Measurements from ENCODE around the gene RPTOR.
"Not testable (repeated sequence)": the region's sequence is repeated elsewhere in the genome, so short reads cannot be mapped to it uniquely, and the experiment has no call there.

RPTOR gene

DNA sequence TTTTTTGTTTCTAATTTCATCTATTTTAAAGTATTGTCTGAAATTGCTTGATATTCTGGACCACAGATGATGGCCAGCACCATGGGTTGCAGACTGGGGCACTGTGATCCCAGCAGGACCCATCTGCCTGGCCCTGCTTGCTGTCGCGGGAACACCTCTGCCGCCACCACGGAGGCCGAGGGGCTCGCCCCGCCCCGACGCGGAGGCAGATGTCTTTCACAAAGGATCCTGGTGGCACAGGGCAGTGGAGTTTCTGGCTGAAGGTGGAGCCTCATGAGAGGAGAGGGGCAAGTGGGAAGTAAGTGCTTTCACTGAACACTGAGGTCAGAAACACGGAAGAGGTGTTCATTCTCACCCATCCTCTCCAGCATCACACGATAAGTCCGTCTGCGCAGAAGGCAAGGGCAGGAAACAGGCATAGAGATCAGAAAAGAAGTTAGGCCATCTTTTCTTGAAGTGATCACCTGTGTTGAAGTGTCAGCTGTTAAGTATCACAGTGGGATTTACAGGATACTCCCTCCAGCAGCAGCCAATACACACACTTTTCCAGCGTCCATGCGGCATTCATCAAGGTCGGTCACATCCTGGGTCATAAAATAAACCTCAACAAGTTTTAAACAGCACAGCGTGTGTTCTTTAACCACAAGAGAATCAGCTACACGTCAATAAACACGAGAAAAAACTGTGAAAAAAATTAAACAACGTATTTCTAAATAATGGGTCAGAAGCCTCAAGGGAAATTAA is 194.5 kb downstream of the RPTOR start:
- no peak for DNase-seq
- in situ Hi-C loops (cut with HindIII; ENCODE audit: low pct_ligation_motif_present, low pct_unique_long_range_greater_than_20kb, low sequenced_read_pairs) = no loop called here

DNA sequence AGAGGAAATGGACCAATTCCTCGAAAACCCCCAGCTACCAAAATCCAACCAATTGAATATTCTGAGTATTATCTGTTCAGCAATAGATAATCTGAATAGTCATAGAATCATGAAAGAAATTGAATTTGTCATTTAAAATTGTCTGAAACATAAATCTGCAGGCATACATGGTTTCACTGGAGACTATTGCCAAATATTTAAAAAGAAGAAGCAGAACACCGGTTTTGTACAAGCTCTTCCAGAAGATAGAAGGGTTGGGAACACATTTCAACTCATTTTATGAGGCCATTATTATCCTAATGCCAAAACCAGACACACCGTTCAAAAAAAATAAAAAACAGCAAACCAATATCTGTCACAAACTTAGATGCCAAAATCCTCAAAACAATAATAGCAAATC is 195.5 kb downstream of the RPTOR start:
- in situ Hi-C loops (cut with HindIII; ENCODE audit: low pct_ligation_motif_present, low pct_unique_long_range_greater_than_20kb, low sequenced_read_pairs) = no loop called here
- no peak for DNase-seq

DNA sequence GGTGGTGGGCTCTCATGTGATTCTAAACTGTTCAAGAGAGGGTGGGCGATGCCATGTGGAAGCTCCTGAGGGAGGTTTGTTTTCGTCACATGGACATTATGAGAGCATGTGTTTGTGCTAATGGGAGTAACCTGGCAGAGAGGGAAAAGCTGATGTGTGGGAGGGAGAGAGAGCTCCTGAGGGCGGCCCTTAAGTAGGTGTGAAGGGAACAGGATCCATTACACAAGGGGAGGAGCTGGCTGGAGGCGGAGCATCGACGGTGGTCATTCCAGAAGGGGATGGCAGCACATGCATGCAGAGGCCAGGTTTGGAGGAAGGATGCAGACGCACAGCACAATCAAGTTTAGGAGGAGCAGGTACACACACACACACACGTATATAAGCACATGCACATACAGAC is 197.5 kb downstream of the RPTOR start:
- in situ Hi-C loops (cut with HindIII; ENCODE audit: low pct_ligation_motif_present, low pct_unique_long_range_greater_than_20kb, low sequenced_read_pairs) = no loop called here
- no peak for DNase-seq

DNA sequence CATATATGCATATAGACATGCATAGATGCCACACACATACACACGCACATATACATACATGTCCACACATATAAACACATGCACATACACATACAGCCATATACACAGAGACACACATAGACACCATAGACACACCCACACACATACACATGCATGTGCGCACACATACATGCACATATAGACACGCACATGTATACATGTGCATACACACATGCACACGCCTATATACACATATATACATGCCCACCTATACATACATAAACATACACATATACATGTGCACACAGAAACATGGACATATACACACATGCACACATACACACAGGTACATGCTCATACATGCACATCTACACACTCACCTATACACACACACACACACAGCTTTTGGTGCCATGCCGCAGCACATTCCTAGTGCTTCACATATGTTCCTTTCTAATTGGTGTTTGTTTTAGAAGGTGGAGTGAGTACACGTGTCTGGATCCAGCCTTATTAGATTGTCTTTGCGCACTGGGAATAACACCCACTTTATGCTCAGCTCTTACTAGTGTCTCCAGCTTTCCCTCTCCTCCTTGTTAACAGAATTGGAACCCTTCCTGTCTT is 198.0 kb downstream of the RPTOR start:
- DNase-seq = no peak
- in situ Hi-C loops (cut with HindIII; ENCODE audit: low pct_ligation_motif_present, low pct_unique_long_range_greater_than_20kb, low sequenced_read_pairs) = no loop called here

DNA sequence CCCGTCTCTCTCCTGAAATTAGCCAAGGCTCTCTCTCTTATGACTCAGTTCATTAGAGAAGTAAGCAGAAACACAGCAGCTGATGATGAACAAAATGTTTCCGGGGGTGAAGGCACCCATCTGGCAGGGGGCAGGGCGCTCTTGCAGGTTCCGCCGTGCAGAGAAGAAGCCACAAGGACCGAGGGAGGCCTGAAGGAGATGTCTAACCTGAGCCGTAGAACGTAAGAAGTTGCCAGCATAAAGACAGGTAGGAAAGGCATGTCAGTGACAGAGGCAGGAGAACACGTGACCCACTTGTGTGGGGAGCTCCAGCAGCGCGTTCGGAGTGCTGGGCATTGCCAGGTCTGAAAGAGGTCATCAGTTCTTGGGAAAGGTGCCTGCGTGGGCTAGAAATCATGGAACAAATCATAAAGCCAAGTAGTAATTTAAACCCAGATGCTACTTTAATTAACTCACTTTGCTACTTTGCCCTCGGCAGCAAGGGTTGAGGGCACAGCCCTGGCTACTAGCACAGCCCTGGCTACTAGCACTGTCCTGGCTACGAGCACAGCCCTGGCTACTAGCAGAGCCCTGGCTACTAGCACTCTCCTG is 198.6 kb downstream of the RPTOR start:
- no peak for DNase-seq
- in situ Hi-C loops (cut with HindIII; ENCODE audit: low pct_ligation_motif_present, low pct_unique_long_range_greater_than_20kb, low sequenced_read_pairs) = no loop called here

DNA sequence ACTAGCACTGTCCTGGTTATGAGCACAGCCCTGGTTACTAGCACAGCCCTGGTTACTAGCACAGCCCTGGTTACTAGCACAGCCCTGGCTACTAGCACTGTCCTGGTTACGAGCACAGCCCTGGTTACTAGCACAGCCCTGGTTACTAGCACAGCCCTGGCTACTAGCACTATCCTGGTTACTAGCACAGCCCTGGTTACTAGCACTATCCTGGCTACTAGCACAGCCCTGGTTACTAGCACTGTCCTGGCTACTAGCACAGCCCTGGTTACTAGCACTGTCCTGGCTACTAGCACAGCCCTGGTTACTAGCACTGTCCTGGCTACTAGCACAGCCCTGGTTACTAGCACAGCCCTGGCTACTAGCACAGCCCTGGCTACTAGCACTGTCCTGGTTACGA is 199.3 kb downstream of the RPTOR start:
- DNase-seq; in situ Hi-C loops (cut with HindIII; ENCODE audit: low pct_ligation_motif_present, low pct_unique_long_range_greater_than_20kb, low sequenced_read_pairs): not testable (repeated sequence)

DNA sequence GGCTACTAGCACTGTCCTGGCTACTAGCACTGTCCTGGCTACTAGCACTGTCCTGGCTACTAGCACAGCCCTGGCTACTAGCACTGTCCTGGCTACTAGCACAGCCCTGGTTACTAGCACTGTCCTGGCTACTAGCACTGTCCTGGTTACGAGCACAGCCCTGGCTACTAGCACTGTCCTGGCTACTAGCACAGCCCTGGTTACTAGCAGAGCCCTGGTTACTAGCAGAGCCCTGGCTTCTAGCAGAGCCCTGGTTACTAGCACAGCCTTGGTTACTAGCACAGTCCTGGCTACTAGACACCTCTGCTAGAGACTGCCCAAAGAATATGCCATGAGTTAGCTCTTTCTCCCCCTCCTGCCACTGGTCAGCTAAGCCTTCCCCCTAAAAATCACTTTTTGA is 200.1 kb downstream of the RPTOR start:
- in situ Hi-C loops (cut with HindIII; ENCODE audit: low pct_ligation_motif_present, low pct_unique_long_range_greater_than_20kb, low sequenced_read_pairs); DNase-seq: not testable (repeated sequence)

DNA sequence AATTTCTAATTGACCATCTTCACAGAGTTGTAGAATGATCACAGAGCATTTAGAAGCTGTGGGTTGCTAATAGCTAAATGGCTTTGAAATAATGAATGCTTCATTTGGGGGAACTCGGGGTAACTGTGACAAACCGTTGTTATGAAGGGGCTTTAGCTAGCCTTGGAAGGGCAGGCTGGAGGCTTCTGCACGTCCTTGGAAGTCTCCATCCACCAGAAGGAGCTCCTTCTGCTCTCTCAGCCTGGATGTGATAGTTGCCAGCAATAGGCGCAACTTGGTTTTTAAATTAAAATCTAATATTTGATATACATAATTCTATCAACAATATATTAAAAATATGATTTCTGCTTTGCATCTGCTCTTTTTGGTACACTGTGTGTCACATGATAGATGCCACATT is 200.5 kb downstream of the RPTOR start:
- in situ Hi-C loops (cut with HindIII; ENCODE audit: low pct_ligation_motif_present, low pct_unique_long_range_greater_than_20kb, low sequenced_read_pairs) = no loop called here
- DNase-seq = no peak

DNA sequence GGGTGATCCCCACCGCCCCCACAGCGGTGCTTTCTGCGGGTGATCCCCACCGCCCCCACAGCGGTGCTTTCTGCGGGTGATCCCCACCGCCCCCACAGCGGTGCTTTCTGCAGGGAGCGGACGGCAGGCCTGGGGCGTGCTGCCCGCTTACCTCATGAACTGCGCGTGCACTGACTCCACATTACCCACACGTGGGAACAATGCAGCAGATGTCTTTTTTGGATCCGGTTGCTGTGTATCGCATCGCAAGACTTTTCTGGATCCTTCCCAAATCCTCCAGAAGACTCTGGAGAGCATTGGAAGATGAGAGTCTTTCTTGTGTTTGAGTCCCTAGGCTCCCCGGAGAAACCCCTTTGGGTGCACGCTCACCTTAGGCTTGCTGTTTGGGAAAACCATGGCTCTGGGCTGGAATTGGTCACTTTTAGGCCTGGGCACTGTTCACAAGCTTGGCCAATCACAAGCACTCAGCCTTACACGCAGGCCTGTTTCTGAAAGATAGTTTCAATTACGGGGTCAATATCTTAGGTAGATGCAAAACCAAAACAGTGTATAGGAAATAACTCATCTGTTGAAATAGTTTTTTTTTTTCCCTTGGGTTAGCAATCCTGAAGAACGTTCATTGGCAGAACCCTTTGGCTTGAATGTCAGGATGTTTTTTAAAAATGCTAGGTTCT is 201.8 kb downstream of the RPTOR start:
- in situ Hi-C loops (cut with HindIII; ENCODE audit: low pct_ligation_motif_present, low pct_unique_long_range_greater_than_20kb, low sequenced_read_pairs) = no loop called here
- DNase-seq = no peak

DNA sequence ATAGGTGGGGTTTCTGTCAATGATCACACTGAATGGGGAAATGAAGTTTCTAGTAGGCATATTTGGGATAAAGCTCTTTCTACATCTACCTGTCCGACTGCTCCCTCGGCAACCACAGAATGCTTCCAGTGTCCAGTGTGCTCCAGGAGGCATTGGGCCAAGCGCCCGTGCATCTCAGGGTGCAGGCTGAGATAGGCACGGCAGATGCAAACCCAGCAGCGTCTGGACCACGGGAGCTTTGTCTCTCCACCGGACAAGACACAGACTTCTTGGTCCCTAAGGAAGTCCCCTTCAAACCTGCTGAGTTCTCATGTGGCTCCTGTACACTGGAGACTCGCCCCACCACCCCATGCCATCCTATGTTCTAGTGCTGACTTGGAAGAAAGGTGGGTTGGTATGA is 202.8 kb downstream of the RPTOR start:
- DNase-seq = no peak
- in situ Hi-C loops (cut with HindIII; ENCODE audit: low pct_ligation_motif_present, low pct_unique_long_range_greater_than_20kb, low sequenced_read_pairs) = no loop called here

DNA sequence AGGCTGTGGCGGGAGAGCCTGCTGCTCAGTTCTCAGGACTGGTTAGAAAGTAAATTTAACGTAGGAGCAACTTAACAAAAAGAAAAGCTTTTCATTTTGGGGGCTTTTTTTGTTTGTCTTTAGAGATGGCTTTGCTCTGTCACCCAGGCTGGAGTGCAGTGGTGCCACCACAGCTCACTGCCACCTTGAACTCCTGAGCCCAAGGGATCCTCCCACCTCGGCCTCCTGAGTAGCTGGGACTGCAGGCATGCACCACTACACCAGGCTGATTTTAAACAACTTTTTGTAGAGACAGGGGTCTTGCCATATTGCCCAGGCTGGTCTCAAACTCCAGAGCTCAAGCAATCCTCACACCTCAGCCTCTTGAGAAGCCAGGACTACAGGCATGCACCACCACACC is 205.0 kb downstream of the RPTOR start:
- in situ Hi-C loops (cut with HindIII; ENCODE audit: low pct_ligation_motif_present, low pct_unique_long_range_greater_than_20kb, low sequenced_read_pairs) = no loop called here
- no peak for DNase-seq

DNA sequence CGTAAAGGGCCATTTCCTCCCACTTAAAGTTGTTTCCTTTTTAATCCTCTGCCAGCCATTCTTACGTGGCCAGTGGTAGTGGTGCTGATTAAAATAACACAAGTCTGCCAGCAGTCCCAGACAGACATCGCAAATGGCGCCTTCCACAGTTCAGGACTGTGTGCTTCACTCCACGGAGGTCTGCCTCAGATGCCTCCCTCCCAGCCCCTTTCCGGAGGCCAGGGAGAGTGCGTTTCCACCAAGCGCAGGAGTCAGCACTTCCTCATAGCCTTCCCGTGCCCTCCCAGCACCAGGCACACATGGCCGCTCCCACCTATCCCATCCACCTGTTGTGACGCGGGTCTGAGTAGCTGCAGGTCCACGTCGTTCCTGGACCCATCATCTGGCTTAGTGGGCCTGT is 205.6 kb downstream of the RPTOR start:
- in situ Hi-C loops (cut with HindIII; ENCODE audit: low pct_ligation_motif_present, low pct_unique_long_range_greater_than_20kb, low sequenced_read_pairs) = no loop called here
- no peak for DNase-seq

DNA sequence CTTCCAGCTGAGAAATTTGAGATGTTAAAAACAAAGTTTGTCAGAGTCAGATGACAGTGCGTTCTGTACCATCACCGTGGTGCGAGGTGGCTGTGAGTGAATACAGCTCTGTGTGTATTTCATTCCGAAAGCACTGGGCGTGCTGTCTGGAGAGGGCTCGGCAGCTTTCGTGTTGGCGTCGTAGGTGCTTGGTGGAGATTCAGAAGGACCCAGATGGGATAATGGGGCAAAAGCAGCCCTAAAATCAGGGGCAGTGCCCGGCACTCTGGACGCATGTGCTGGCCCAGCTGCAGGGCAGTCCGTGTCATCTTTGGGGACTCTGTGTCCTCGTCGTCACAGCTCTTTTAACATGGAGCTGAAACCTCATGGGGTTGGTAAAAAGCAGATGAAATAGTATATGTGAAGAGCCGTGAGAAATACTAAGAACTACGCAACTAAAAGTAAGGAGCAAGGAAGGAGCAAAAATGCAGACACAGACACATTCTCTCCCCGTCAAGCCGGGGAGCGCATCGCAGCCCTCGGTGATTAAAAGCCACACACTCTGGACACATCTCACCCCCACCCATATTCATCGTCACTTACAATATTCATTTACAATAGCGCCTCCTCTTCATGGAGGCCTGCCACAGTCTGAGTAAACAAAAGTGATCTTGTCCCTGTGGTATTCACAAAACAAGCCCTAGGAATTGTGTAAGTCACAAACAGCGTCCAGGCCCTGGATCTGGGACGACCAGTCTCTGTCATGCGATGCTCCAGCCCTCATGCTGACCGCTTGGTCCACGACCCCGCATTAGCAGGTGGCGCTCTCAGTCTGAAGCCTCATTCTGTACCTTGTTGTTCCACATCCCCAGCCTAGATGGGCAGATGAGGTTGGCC is 206.7 kb downstream of the RPTOR start:
- no peak for DNase-seq
- in situ Hi-C loops (cut with HindIII; ENCODE audit: low pct_ligation_motif_present, low pct_unique_long_range_greater_than_20kb, low sequenced_read_pairs) = no loop called here

DNA sequence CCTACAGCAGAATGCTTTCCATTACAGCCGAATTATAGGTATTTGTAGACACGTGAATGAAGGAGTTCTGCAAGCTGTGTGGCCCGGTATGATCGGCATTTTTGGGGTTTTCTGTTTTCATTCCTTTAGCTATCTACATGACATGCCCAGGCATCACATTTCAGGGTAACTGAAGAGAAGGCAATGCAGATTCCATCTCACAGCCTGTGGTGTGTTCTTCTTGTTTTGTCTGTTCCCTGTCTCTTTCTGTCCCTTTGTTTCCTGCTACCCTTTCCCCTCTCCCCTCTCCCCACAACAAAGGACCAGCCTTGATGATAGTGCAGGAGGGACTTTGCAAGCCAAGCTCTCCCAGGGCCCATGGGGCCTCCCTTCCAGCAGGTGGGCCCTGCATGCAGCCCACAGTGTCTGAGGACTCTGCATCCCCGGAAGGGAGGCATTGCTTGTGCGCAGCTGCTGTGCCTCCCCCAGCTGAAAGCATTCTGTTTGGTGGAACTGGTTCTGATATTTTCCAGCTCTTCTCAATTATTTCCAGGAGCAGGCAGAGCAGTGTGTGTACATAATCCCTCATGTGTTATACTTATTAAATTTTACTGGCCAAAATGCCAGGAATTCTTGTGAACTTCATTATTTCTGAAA is 207.4 kb downstream of the RPTOR start:
- no peak for DNase-seq
- in situ Hi-C loops (cut with HindIII; ENCODE audit: low pct_ligation_motif_present, low pct_unique_long_range_greater_than_20kb, low sequenced_read_pairs) = no loop called here

DNA sequence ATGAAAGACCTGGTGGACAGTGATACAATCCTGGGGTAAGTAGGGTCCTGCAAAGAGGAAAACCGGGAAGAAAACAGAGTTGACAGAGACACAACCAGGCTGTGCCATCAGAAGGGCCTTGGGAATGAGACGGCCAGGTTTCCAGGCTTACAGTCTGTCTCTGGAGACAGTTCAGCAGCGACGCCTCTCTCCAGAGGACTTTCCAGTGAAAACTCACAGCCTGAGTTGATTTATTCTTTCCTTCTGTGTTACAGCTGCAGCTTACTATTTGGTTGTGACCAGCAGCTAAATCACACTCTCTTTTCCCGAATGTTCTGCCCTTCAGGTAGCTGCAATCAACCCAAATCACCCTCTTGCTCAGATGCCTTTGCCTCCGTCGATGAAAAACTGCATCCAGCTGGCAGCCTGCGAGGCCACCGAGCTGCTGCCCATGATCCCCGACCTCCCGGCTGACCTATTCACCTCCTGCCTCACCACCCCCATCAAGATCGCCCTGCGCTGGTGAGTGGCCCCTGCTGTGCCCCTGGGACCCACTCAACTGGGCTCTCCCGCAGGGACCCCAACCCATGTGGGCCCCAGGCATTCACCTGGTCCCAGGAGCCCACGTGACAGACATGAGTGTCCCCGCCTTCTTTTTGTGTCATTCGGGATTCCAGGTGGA is 209.2 kb downstream of the RPTOR start:
- no peak for DNase-seq
- in situ Hi-C loops (cut with HindIII; ENCODE audit: low pct_ligation_motif_present, low pct_unique_long_range_greater_than_20kb, low sequenced_read_pairs) = no loop called here

DNA sequence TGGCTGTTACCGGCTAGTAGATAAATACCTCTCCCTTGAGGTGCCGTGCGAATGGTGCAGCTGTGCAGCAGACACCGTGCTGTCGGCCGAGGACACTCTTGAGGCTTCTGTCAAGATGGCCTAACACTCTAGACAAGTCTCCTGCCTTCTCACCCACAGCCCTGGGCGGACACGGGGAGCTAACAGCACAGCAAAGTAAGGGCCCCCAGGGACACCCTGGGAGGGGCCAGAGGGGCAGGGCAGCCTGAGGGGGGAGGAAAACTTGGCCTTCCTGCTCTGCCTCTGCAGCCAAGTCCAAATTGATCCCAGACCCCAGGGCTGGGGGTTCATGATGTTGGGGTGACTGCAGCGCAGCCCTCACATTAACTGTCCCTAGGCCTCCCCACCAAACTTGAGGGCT is 210.2 kb downstream of the RPTOR start:
- in situ Hi-C loops (cut with HindIII; ENCODE audit: low pct_ligation_motif_present, low pct_unique_long_range_greater_than_20kb, low sequenced_read_pairs) = no loop called here

DNA sequence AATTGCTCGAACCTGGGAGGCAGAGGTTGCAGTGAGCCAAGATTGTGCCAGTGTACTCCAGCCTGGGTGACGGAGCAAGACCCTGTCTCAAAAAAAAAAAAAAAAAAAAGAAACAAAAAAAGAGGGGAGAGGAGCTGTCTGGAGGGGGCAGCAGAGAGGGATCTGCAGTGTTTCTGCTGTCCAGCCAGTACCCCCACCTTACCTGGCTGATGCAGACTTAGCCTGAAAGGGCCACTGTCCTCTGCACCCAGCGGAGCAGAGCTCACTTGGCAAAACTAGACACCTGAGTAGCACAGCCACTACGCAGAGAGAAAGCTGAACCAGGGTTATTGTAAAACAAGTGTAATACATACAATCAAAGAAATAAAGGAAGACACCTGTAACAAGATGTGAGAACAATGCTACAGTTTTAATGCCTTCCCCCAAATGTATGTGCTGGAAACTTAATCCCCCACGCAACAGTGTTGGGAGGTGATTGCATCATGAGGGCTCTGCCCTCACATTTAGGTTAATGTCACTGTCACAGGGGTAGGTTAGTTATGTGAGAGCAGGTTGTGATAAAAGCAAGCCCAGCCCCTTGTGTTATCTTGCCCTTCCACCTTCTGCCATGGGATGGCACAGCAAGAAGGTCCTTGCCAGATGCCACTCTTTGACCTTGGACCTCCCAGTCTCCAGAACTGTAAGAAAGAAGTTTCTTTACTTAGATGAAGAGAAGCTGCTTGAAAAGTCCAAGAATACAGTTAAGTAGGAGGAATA is 211.2 kb downstream of the RPTOR start:
- DNase-seq = no peak
- in situ Hi-C loops (cut with HindIII; ENCODE audit: low pct_ligation_motif_present, low pct_unique_long_range_greater_than_20kb, low sequenced_read_pairs) = no loop called here

More for the DNA sequence above, 210.2 kb downstream of the RPTOR start:
- no peak for DNase-seq

All from ACHN (cell line).